Suprapubic skin (tissue), 4 donors: ENCODE measurements around the gene LPCAT1. TPM values are rescaled to one million over a fixed set of nuclear protein-coding genes. Genes with fewer than 3 reads are reported as not detected.

Experiments
- DNase-seq, 2 donors: peaks; one replicate each; pipeline ENCODE4 v3.0.0-alpha.2; 2019; ENCODE audit warnings: low spot score in 2 of 2
- H3K27ac ChIP-seq: fragments of 200-600 bp; sonication (generic); one replicate; pipeline ENCODE4 v1.5.1; 2019
- H3K27me3 ChIP-seq: fragments of 200-600 bp; sonication (generic); one replicate; pipeline ENCODE4 v1.5.1; 2019
- H3K36me3 ChIP-seq: fragments of 200-600 bp; sonication (generic); one replicate; pipeline ENCODE4 v1.5.1; 2019
- H3K4me1 ChIP-seq: fragments of 200-600 bp; sonication (generic); one replicate; pipeline ENCODE4 v1.5.1; 2019
- H3K4me3 ChIP-seq: fragments of 200-600 bp; sonication (generic); one replicate; pipeline ENCODE4 v1.5.1; 2019; ENCODE audit warnings: mild to moderate bottlenecking
- H3K9me3 ChIP-seq: fragments of 200-600 bp; sonication (generic); one replicate; pipeline ENCODE4 v1.5.1; 2019
- CTCF ChIP-seq, 2 donors: fragments of 200-600 bp in 1 of 2; fragments of 450-650 bp in 1 of 2; sonication (generic) in 1 of 2; IDR thresholded peaks; one replicate each; pipeline ENCODE4 v1.5.1; 2016 to 2019; ENCODE audit warnings: antibody characterized with exemption in 2 of 2, mild to moderate bottlenecking in 1 of 2, moderate library complexity in 1 of 2
- EP300 ChIP-seq: sonication (generic); formaldehyde crosslinking; IDR thresholded peaks from one replicate; pipeline ENCODE4 v1.6.1; 2017; ENCODE audit warnings: antibody characterized with exemption
- POLR2A ChIP-seq, 2 donors: fragments of 450-650 bp; IDR thresholded peaks; one replicate each; pipeline ENCODE4 v1.6.1; 2017; ENCODE audit warnings: antibody characterized with exemption in 2 of 2, mild to moderate bottlenecking in 2 of 2, moderate library complexity in 2 of 2
- POLR2AphosphoS5 ChIP-seq, 3 donors: sonication (generic); formaldehyde crosslinking; IDR thresholded peaks; one replicate each; pipeline ENCODE4 v1.6.1; 2017; ENCODE audit warnings: antibody characterized with exemption in 3 of 3
- WGBS: methylation state at CpG from one replicate; pipeline ENCODE4 v1.1.5; 2018; 5-methylcytosine and 5-hydroxymethylcytosine counted together
- total RNA-seq, 4 donors: library from RNA; depleted of rRNA; stranded (reverse); fragments of >200 nt; gene quantifications; one replicate each; pipeline ENCODE4 v1.1.0, GENCODE V29; 2016

Gene LPCAT1
- total RNA-seq, 4 donors from 2014 or later = 11.3 to 21.0 (median 13.8) TPM

- Histone ChIP-seq H3K4me1 (no peaks in the 10 kb centered on the region), H3K27ac (no peak overlapping the region), H3K36me3 (no peaks in the 10 kb centered on the region), H3K4me3 (no peak overlapping the region), H3K9me3 (no peaks in the 10 kb centered on the region), H3K27me3 (peaks cover 12% of the 10 kb centered on the region)
- no peak for DNase-seq
- WGBS = 95% methylated on average over 14 of the region's 26 CpGs
- TF ChIP-seq CTCF (IDR thresholded peaks at IDR 0.05) (no peak), EP300 (no peak), POLR2A (IDR thresholded peaks at IDR 0.05) (no peak), POLR2AphosphoS5 (IDR thresholded peaks at IDR 0.05) (no peak)
These were observed 32.3 kb upstream of the LPCAT1 start for GRCh38 chr5:1555808-1556731.

- Histone ChIP-seq H3K27me3 (peaks cover 12% of the 10 kb centered on the region), H3K36me3 (no peaks in the 10 kb centered on the region), H3K9me3 (no peaks in the 10 kb centered on the region), H3K27ac (no peak overlapping the region), H3K4me3 (no peak overlapping the region), H3K4me1 (no peaks in the 10 kb centered on the region)
- TF ChIP-seq POLR2AphosphoS5 (IDR thresholded peaks at IDR 0.05) (no peak), CTCF (IDR thresholded peaks at IDR 0.05) (no peak), POLR2A (IDR thresholded peaks at IDR 0.05) (no peak), EP300 (no peak)
- DNase-seq = no peak
- 61% methylated on average over 23 of the region's 28 CpGs for WGBS
These were observed 31.4 kb upstream of the LPCAT1 start for GRCh38 chr5:1555011-1555807.

- 93% methylated on average over 11 of the region's 11 CpGs for WGBS
- no peaks in the 10 kb centered on the region for H3K36me3 ChIP-seq
- H3K9me3 ChIP-seq = no peaks in the 10 kb centered on the region
- H3K4me1 ChIP-seq = no peaks in the 10 kb centered on the region
- H3K4me3 ChIP-seq = no peak overlapping the region
- TF ChIP-seq CTCF (IDR thresholded peaks at IDR 0.05) (no peak), EP300 (no peak), POLR2A (IDR thresholded peaks at IDR 0.05) (no peak), POLR2AphosphoS5 (IDR thresholded peaks at IDR 0.05) (no peak)
- no peak overlapping the region for H3K27ac ChIP-seq
- DNase-seq = no peak
- peaks cover 12% of the 10 kb centered on the region for H3K27me3 ChIP-seq
These were observed 30.7 kb upstream of the LPCAT1 start for GRCh38 chr5:1554410-1554967.

GRCh38 chr5:1553539-1554409 lies 30.0 kb upstream of the LPCAT1 start:
- Histone ChIP-seq H3K4me3 (no peak overlapping the region), H3K36me3 (no peaks in the 10 kb centered on the region), H3K4me1 (no peaks in the 10 kb centered on the region), H3K27me3 (peaks cover 16% of the 10 kb centered on the region), H3K9me3 (no peaks in the 10 kb centered on the region), H3K27ac (no peak overlapping the region)
- 93% methylated on average over 10 of the region's 21 CpGs for WGBS
- DNase-seq = peak in 1 of 2 donors; percentile 55
- TF ChIP-seq POLR2A (IDR thresholded peaks at IDR 0.05) = no peak
